Prostate gland (tissue), 2 donors: Measurements from ENCODE around the gene NEU2.

ENCODE experiments used
- CTCF ChIP-seq, 4 experiments: fragments of 200-600 bp in 2 of 4; fragments of 450-650 bp in 2 of 4; sonication (generic) in 2 of 4; IDR thresholded peaks; 1 replicate in 3 of 4; 2 replicates in 1 of 4; pipeline ENCODE4 v1.5.1; 2016 to 2019; ENCODE audit warnings: antibody characterized with exemption in 4 of 4, mild to moderate bottlenecking in 2 of 4, moderate library complexity in 2 of 4
- POLR2A ChIP-seq: fragments of 450-650 bp; IDR thresholded peaks from one replicate; pipeline ENCODE4 v1.6.1; 2016; ENCODE audit warnings: antibody characterized with exemption, mild to moderate bottlenecking

GRCh38 chr2:233059797-233060500 is 27.5 kb downstream of the NEU2 start, which contains the start of gene INPP5D:
- TF ChIP-seq CTCF (IDR thresholded peaks at IDR 0.05) (no peak), POLR2A (no peak)
